ENCODE measurements around the gene DYNC1I1. TPM values are rescaled to one million over a fixed set of nuclear protein-coding genes. Genes with fewer than 3 reads are reported as not detected.

Gene DYNC1I1
- total and polyA plus RNA-seq, 2 experiments from 2014 or later: 0.53 to 1.4 TPM

DNA sequence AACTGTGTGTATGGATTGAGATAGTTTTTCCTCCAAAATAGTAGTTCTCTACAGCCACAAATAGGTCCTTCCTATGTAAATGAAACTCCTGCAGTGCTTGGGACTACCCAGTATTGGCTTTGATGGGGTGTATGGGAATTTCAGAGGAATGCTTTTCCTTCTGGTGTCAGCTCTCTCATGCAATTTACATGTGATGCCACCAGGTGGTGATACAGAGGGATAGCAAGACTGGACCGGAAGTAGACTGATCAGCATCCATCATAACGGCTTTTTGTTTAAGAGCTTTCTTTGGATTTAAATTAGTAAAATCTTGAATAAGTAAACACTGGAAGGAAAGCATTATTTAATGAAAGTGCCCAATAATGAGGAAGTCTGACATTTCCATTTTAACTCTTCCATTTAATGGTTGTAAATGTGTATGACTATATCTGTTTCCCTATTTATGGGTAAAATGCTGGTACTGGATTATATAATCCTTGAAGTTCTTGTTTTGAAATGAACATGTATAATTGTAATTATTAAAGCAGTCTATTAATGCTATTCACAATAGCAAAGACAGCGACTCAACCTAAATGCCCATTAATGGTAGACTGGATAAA lies 22.7 kb downstream of the DYNC1I1 start:
- H3K9me3 ChIP-seq (ENCODE audit: low read depth): no peaks in the 10 kb centered on the region
- no peaks in the 10 kb centered on the region for H3K79me2 ChIP-seq (ENCODE audit: insufficient read depth)
- no peaks in the 10 kb centered on the region for H3K9me2 ChIP-seq (ENCODE audit: insufficient read depth)
- in situ Hi-C loops (cut with MboI): no loop called here
- peak; percentile 53 for DNase-seq
- no peaks in the 10 kb centered on the region for H3K27me3 ChIP-seq (replicated peaks; ENCODE audit: insufficient read depth)
- H3K27ac ChIP-seq: no peak overlapping the region
- H3F3A ChIP-seq (ENCODE audit: insufficient read depth): no peaks in the 10 kb centered on the region
- no peak overlapping the region for H3K9ac ChIP-seq
- H3K4me3 ChIP-seq: no peak overlapping the region
- H3K4me1 ChIP-seq (ENCODE audit: insufficient read depth): no peaks in the 10 kb centered on the region
- H3K36me3 ChIP-seq (ENCODE audit: low read depth): no peaks in the 10 kb centered on the region
- H4K20me1 ChIP-seq (ENCODE audit: insufficient read depth): no peaks in the 10 kb centered on the region
- WGBS, 2 experiments (ENCODE audit: low coverage in 1 of 2, low lambda C conversion rate in 2 of 2, missing lambda C conversion rate in 2 of 2): 68 to 72% methylated on average over 3 of the region's 3 CpGs
- no peak for TF ChIP-seq EZH2phosphoT487 (IDR thresholded peaks at IDR 0.05; ENCODE audit: insufficient read depth, low read depth)
- TF ChIP-seq EZH2 (IDR thresholded peaks at IDR 0.05; ENCODE audit: insufficient read depth, poor library complexity, severe bottlenecking): no peak
- no peak overlapping the region for H3K4me2 ChIP-seq (ENCODE audit: unreplicated experiment)
- no peak overlapping the region for H2AFZ ChIP-seq

DNA sequence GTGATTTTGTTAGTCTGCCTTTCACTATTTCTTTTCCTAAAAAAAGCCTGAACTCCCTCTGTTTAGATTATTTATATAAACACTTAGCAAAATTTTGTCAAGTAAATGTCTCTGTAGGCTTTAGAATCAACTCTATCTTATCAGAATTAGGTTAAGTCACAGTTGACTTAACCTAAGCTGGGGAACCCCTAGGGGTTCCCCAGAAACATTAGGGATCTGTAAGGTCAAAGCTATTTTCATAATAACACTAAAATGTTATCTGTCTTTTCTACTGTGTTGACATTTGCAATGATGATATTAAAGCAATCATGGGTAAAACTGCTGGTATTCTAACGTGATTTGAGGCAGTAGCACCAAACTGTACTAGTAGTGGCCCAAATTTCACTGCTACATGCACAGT lies 24.3 kb downstream of the DYNC1I1 start:
- H3K79me2 ChIP-seq (ENCODE audit: insufficient read depth): no peaks in the 10 kb centered on the region
- in situ Hi-C loops (cut with MboI): no loop called here
- H2AFZ ChIP-seq: no peak overlapping the region
- WGBS, 2 experiments (ENCODE audit: low coverage in 1 of 2, low lambda C conversion rate in 2 of 2, missing lambda C conversion rate in 2 of 2): 47 to 49% methylated on average over 1 of the region's 1 CpG
- H3F3A ChIP-seq (ENCODE audit: insufficient read depth): no peaks in the 10 kb centered on the region
- no peak overlapping the region for H3K27ac ChIP-seq
- no peaks in the 10 kb centered on the region for H3K9me2 ChIP-seq (ENCODE audit: insufficient read depth)
- H4K20me1 ChIP-seq (ENCODE audit: insufficient read depth): no peaks in the 10 kb centered on the region
- H3K27me3 ChIP-seq (replicated peaks; ENCODE audit: insufficient read depth): no peaks in the 10 kb centered on the region
- H3K4me1 ChIP-seq (ENCODE audit: insufficient read depth): no peaks in the 10 kb centered on the region
- no peak for TF ChIP-seq EZH2 (IDR thresholded peaks at IDR 0.05; ENCODE audit: insufficient read depth, poor library complexity, severe bottlenecking)
- no peak for TF ChIP-seq EZH2phosphoT487 (IDR thresholded peaks at IDR 0.05; ENCODE audit: insufficient read depth, low read depth)
- no peaks in the 10 kb centered on the region for H3K9me3 ChIP-seq (ENCODE audit: low read depth)
- H3K4me3 ChIP-seq: no peak overlapping the region
- H3K4me2 ChIP-seq (ENCODE audit: unreplicated experiment): no peak overlapping the region
- DNase-seq: no peak
- no peaks in the 10 kb centered on the region for H3K36me3 ChIP-seq (ENCODE audit: low read depth)
- no peak overlapping the region for H3K9ac ChIP-seq

DNA sequence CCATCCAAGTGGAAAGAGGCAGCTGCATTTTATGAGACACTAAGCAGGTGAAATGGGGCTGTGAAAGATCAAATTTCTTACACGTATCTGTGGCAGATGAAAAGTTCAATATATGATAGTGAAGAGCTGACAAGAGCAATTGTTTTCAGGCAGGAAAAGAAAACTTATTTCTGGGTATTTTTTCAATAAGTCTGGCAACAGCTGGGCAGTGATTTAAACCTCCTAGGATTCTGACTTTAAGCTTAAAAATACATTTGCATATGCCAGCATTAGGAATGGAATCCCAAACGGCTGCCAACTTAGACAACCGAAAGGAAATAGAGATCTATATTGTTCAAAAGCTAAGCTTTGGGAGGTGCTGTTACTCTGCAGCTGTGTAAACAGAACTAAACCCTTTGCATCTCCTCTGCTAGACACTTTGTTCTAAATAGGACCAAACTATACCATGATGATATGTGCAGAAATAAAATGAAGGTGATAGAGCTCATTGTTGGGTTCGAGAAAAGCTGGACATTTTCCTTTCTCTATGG lies 26.1 kb downstream of the DYNC1I1 start:
- H3K4me1 ChIP-seq (ENCODE audit: insufficient read depth): no peaks in the 10 kb centered on the region
- in situ Hi-C loops (cut with MboI): no loop called here
- TF ChIP-seq EZH2 (IDR thresholded peaks at IDR 0.05; ENCODE audit: insufficient read depth, poor library complexity, severe bottlenecking): no peak
- no peak for TF ChIP-seq EZH2phosphoT487 (IDR thresholded peaks at IDR 0.05; ENCODE audit: insufficient read depth, low read depth)
- 15 to 18% methylated on average over 4 of the region's 4 CpGs for WGBS, 2 experiments (ENCODE audit: low coverage in 1 of 2, low lambda C conversion rate in 2 of 2, missing lambda C conversion rate in 2 of 2)
- no peaks in the 10 kb centered on the region for H3K9me2 ChIP-seq (ENCODE audit: insufficient read depth)
- no peak overlapping the region for H2AFZ ChIP-seq
- H3K79me2 ChIP-seq (ENCODE audit: insufficient read depth): no peaks in the 10 kb centered on the region
- H4K20me1 ChIP-seq (ENCODE audit: insufficient read depth): no peaks in the 10 kb centered on the region
- H3K9me3 ChIP-seq (ENCODE audit: low read depth): no peaks in the 10 kb centered on the region
- H3K9ac ChIP-seq: no peak overlapping the region
- no peak overlapping the region for H3K27ac ChIP-seq
- no peaks in the 10 kb centered on the region for H3K27me3 ChIP-seq (replicated peaks; ENCODE audit: insufficient read depth)
- H3K4me2 ChIP-seq (ENCODE audit: unreplicated experiment): no peak overlapping the region
- no peaks in the 10 kb centered on the region for H3K36me3 ChIP-seq (ENCODE audit: low read depth)
- H3F3A ChIP-seq (ENCODE audit: insufficient read depth): no peaks in the 10 kb centered on the region
- H3K4me3 ChIP-seq: no peak overlapping the region
- DNase-seq: peak; percentile 6

DNA sequence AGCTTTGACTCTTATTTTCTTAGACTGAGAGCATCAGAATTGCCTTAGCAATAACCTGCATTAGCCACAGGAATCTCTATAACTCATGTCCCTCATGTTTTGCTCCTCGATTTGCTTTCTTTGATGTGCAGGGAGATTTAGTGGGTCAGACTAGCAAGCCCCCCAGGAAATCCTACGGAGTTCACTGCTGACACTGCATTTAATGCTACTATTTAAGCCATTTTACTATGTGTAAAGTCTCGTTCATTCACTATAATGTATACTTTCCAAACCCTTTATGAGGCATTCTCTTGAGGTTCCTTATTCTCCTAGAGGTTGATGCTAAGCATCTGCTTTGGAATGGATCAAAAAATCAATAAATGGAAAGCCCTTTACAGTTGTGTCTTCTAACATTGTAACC lies 28.4 kb downstream of the DYNC1I1 start:
- no peaks in the 10 kb centered on the region for H3K36me3 ChIP-seq (ENCODE audit: low read depth)
- H3K9me2 ChIP-seq (ENCODE audit: insufficient read depth): no peaks in the 10 kb centered on the region
- no peak overlapping the region for H2AFZ ChIP-seq
- H3K9me3 ChIP-seq (ENCODE audit: low read depth): no peaks in the 10 kb centered on the region
- in situ Hi-C loops (cut with MboI): no loop called here
- H3K4me2 ChIP-seq (ENCODE audit: unreplicated experiment): no peak overlapping the region
- H3F3A ChIP-seq (ENCODE audit: insufficient read depth): no peaks in the 10 kb centered on the region
- H3K4me3 ChIP-seq: no peak overlapping the region
- H3K79me2 ChIP-seq (ENCODE audit: insufficient read depth): no peaks in the 10 kb centered on the region
- H4K20me1 ChIP-seq (ENCODE audit: insufficient read depth): no peaks in the 10 kb centered on the region
- H3K4me1 ChIP-seq (ENCODE audit: insufficient read depth): no peaks in the 10 kb centered on the region
- WGBS, 2 experiments (ENCODE audit: low coverage in 1 of 2, low lambda C conversion rate in 2 of 2, missing lambda C conversion rate in 2 of 2): 39 to 46% methylated on average over 3 of the region's 3 CpGs
- H3K27me3 ChIP-seq (replicated peaks; ENCODE audit: insufficient read depth): no peaks in the 10 kb centered on the region
- no peak overlapping the region for H3K9ac ChIP-seq
- DNase-seq: no peak
- no peak overlapping the region for H3K27ac ChIP-seq
- no peak for TF ChIP-seq EZH2 (IDR thresholded peaks at IDR 0.05; ENCODE audit: insufficient read depth, poor library complexity, severe bottlenecking)
